ENCODE data around the gene ERMAP.

Gene ERMAP

DNA sequence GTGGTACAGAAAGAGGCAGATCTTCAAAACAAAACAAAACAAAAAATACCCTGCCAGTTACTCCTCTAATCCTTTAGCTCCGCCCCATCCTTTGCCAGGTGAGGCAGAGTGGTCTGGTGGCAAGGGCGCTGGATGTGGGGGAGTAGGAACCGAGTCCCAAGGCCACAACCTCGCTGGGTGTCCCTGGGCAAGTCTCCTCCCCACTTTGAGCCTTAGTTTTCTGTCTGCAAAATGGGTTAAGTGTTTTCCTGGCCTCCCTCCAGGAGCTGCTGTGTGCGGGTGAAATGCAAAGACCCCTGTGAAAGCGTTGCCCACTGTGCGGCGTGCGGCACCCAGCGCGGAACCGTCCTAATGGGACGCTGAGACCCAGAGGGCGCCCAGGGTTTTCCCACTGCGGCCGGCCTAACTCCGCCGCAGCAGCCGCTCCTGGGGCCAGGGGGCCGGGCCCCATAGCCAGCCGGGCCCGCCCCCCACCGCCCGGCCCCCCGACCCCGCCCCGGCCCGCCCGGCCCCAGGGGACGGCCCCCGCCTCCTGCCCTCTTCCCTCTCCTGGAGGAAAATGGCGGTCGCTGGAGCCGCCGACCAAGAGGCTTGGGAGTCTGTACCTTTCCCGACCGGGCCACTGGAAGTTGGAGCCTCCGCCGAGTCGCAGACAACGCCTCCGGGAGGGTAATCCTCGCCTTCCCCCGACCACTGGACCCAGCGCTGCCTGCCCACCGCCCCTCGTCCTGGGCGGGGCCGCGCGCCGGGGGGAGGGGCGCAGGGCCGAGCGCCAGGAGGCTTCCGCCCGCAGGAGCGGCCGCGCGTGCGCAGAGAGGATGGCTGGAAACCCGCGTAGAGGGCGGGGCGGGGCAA is at the start of gene ERMAP, which contains the start of gene SVBP:
TSS of gene ERMAP (plus strand) at position 538 of the 855 bp plus-strand sequence. CDS start 13,327 bp downstream, outside the sequence.
TSS of gene SVBP (minus strand) at position 813 of the 855 bp plus-strand sequence. CDS start 853 bp downstream, outside the sequence.
- peak; percentile 91 for DNase-seq

GRCh38 chr1:42767510-42768000 is 49.4 kb upstream of the ERMAP start:
- no peak for DNase-seq

DNA sequence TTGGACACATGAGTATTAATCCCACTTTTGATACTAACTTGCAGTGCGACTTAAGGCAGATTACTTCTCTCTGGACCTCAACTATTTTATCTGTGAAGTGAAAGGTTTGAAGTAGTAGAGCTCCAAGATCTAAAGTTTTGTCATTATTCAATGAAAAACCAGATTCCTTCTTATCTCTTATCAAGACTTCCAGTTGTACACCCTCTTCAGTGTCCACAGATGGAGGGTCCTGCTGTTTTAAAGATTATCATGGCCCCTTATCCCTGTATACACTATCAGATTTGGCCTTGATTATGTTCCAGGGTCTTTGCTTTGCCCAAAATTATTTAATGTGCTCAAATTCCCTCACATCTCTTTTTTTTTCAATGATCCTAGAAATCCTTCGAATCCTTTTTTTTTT is 48.8 kb upstream of the ERMAP start:
- DNase-seq = no peak

- DNase-seq = no peak
Observed at GRCh38 chr1:42769811-42770210, 47.1 kb upstream of the ERMAP start.

GRCh38 chr1:42773420-42773819 is 43.5 kb upstream of the ERMAP start:
- no peak for DNase-seq

- DNase-seq = no peak
Observed at GRCh38 chr1:42774928-42775526, 41.9 kb upstream of the ERMAP start.

DNA sequence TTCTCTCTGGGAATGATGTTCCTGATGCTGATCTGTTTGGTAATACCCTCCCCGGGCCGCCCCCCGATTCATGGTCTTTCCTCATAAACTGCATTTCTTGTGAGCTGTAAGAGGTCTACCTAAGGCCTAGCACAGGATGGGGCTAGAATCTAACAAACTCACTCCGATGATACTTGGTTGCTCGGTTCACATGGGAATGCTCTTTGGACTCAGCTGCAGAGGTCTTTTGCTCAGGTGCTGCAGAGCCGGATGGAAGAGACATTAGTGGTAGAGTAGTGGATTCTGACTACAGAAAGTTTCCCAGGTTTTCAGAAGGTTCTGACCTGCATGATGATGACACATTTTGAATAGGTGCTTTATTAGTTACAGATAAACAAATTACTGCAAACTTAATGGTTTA is 40.4 kb upstream of the ERMAP start:
- no peak for DNase-seq

DNA sequence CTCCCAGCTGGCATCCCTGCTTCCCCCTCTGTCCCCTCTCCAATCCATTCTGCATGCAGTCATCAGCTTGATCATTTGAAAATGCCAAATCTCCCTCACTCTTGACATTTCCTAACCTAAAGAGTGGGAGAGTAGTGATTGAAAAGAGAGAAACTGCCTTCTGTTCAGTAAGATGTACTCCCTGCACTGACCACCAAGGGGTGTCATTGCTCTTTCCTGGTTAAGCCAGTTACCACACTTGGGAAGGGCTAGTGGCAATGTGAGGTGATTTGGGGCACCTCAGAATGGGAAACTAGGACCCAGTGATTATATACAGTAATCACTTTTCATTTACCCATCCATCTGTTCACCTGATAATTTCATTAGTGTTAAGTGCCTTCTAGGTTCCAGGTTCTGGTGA is 39.1 kb upstream of the ERMAP start:
- peak; percentile 15 for DNase-seq

DNA sequence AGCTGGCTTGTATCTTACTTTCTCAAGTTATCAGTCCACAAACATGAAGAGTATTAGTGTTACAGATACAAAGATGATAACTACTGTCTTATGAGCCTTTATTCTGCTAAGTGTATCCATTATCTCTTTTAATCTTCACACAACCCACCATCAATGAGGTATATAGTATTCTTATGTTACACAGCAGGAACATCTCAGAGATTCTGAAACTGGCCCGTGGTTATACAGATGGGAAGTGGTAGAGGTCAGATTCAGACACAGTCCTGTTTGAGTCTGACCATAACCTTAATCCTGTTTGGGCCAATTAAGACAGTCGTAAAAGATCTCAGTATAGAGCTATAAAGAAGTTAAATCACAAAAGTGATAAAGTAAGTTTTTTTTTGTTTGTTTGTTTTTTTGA is 37.2 kb upstream of the ERMAP start:
- DNase-seq = no peak

GRCh38 chr1:42780176-42780575 is 36.7 kb upstream of the ERMAP start:
- no peak for DNase-seq

DNA sequence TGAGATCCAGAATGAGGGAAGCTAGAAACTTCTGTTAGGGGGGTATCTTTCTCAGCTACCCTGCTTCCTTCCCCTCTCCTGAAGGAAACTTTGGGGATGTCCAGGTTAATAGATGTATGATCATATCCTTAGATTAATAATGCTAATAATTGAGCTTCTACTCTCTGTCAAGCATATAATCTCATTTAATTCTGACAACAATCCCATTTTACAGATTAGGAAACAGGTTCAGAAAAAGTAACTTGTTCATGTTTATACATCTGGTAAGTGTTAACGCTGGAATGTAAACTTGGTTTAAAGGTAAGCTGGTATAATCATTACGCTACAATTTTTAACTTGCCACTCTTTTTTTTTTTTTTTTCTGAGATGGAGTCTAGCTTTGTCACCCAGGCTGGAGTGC is 33.8 kb upstream of the ERMAP start:
- no peak for DNase-seq

DNA sequence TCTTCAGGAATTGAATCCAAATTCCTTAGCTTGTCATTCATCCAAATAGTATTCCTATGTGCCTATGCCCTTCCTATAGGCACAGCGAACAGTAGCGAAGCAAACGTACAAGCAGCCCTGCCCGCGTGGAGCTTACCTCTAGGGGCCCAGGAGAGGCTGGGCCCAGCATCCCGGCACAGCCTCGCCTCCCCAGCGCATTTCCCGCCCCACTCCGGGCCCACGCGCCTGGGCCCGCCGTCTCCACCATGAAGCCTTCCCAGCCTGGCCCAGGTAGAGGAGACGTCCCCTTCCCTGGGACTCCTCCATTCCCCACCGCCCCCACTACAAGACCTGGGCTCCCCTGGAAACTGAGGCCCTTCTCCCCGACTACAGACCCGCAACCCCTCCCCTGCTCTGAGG is 32.4 kb upstream of the ERMAP start:
- no peak for DNase-seq

DNA sequence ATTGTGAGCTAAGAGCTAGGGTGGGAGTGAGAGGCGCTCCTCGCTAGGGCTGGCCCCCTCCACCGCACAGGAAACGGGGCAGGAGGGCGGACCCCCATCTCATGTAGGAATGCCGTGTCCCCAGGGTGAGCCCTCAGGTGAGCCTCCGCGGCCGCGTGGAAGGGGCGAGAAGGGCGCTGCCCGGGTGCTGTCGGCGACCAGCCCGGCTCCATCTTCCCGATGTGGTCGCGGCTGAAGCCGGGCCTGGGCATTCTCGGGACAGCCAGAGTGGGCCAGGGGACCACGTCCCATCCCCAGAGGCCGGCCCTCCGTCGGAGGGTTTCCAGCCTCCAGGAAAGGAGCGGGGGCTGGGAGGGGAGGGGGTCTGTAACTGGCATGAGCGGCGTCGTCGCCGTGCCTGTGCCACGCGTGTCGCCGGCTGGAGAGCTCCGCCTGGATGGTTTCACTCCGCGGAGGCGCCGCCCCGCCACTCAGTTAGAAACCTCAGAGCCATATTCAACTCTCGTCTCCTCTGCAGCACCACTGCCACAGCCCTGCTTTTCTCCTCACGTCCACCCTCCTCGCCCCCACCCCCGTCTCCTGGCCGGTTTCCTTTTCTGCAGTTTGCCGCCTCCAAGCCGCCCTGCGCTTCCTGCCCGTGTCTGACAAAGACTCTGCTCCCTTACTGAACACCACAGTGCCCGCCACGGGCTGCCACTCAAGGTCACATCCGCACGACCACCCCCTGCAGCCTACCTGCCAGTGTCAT is 31.8 kb upstream of the ERMAP start, which contains the start of gene TMEM269:
TSS of gene TMEM269 (plus strand) at position 46 of the 748 bp plus-strand sequence. CDS start 4,903 bp downstream, outside the sequence.
- DNase-seq = no peak

- DNase-seq = no peak
Observed at GRCh38 chr1:42786097-42786496, 30.8 kb upstream of the ERMAP start.

DNA sequence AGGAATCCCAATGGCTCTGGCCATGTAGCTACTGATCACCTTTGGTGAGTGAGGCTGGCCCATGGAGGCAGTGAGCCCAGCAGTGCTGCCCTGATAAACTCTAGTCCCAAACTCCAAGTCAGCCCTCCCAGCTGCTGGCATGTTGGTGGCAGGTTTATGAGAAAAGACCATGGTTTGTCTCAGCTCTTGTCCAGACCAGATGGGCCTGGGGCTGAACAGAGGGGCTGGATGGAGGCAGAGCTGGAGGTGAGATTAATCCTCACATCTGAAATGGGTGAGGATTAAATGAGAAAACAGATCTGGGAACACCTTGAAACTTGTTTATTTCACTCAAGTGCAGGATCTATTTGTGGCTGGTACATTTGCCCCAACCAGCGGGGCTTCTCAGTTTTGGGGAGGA is 28.9 kb upstream of the ERMAP start:
- no peak for DNase-seq

GRCh38 chr1:42793824-42794223 is 23.1 kb upstream of the ERMAP start:
- DNase-seq = no peak

DNA sequence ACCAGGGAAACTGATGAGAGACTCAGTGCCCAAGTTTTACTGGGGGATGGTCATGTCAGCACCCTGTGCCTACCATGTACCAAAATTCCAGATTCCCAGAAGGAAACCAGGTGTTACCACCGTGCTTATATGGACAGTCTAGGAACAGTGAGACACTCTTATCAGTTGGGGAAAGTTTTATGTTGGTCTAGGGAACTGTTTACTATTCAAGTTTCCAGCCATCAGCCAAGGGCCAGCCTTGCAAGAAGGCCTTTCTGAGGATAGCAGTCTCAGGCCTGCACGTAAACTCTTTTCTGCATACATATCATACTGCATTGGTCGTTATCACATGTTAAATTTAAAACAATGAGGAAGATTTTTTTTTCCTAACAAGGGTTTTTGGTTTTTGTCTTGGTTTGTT is 19.5 kb upstream of the ERMAP start:
- no peak for DNase-seq

DNA sequence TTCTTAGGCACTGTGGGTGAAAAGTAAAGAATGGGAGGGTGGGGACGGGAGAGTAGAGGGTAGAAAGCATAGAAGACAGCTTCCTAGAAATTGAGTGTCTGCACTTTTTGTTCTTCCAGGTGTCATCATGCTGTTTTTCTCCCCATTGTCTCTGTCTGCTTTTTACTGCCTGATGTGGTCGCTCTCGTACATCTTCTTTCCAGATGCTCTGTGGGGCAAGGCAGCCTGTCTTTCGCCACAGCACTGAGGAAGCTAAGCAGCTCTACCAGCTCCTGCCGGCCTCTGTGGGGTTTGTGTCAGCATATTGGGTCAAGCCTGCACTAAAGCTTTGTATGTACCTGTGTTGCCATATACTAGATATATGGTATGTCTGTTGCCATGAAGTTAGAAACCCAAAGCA is 18.9 kb upstream of the ERMAP start:
- DNase-seq = no peak

GRCh38 chr1:42801832-42802473 is 15.0 kb upstream of the ERMAP start:
- DNase-seq = no peak

DNA sequence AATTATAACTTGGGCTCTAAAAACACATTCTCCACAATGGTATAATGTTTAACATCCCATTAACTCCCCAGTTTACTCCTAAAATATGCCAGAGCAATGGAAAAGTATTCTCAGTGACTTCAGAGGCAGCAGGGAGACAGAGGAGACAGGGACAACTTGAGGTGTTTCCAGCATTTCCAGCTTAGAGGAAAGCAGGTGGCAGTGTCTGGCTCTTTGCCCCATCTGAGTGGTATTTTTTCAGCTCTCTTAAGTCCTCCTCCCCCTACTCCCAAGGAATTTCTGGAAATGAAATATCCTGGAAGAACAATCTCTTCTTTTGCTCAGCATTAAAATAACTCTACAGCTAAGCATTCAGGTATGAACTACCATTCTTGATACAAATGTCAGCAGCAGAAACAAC is 10.8 kb upstream of the ERMAP start:
- no peak for DNase-seq

DNA sequence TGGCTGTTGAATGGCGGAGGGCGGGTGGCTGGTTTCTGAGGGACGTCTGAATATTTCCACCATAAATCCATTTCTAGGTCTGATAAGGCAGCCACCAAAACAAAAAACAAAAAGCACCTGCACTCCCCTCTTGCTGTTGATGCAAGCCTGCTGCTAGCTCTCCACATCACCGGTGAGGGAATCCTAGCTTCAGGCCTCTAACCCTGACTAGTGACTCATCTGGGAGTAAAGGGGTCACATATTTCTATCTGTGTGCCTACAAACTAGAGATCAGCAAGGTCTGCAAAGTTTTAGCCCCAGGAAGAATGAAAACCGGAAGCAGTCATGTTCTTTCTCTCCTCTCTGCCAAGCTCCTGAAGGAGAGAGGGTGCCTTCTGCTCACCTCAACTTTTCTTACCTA is 10.3 kb upstream of the ERMAP start:
- no peak for DNase-seq

GRCh38 chr1:42807056-42807668 is 9.8 kb upstream of the ERMAP start:
- no peak for DNase-seq
